Measurements from ENCODE around the gene REV3L. TPM values are rescaled to one million over a fixed set of nuclear protein-coding genes. Genes with fewer than 3 reads are reported as not detected.

Gene REV3L
- total and polyA plus RNA-seq, 2 donors (not counting 1 experiment from before 2014, with no cell fraction given), result 4.7 to 37.9 TPM

- H4K20me1 ChIP-seq (ENCODE audit: control insufficient read depth, insufficient read depth, low read length, poor library complexity, severe bottlenecking), result no peaks in the 10 kb centered on the region
- Mint-ChIP-seq H3K27me3 (no peaks in the 10 kb centered on the region), H3K4me1 (peaks cover 6% of the 10 kb centered on the region), H3K9me3 (ENCODE audit: insufficient read depth) (no peaks in the 10 kb centered on the region), H3K27ac (no peak overlapping the region), H3K4me3 (no peak overlapping the region)
- no peaks in the 10 kb centered on the region for H3K27me3 ChIP-seq (replicated peaks in 1 of 4; ENCODE audit: control extremely low read depth in 1 of 4, control insufficient read depth in 3 of 4, insufficient read depth in 4 of 4, low read length in 3 of 4)
- H3K9me3 ChIP-seq (ENCODE audit: control extremely low read depth in 1 of 3, control insufficient read depth in 2 of 3, insufficient read depth in 1 of 3, low read length in 2 of 3), result peaks cover 0 to 4% (median 0%) of the 10 kb centered on the region in 3 donors
- intact Hi-C loops (cut with micrococcal nuclease), result no loop called here
- DNase-seq (no peak), ATAC-seq (ENCODE audit: low read depth) (no peak)
- no peaks in the 10 kb centered on the region for H3K4me1 ChIP-seq (ENCODE audit: control insufficient read depth in 2 of 2, insufficient read depth in 2 of 2, low read length in 2 of 2)
- no peaks in the 10 kb centered on the region for H3K36me3 ChIP-seq (replicated peaks in 1 of 2; ENCODE audit: control extremely low read depth in 1 of 2, control insufficient read depth in 1 of 2, extremely low read depth in 1 of 2, insufficient read depth in 2 of 2, low read length in 1 of 2)
- no peak for TF ChIP-seq EZH2 (IDR thresholded peaks at IDR 0.05; ENCODE audit: borderline replicate concordance, insufficient read depth, low read depth, low read length, poor library complexity, severe bottlenecking)
- TF ChIP-seq, protein P1, sequence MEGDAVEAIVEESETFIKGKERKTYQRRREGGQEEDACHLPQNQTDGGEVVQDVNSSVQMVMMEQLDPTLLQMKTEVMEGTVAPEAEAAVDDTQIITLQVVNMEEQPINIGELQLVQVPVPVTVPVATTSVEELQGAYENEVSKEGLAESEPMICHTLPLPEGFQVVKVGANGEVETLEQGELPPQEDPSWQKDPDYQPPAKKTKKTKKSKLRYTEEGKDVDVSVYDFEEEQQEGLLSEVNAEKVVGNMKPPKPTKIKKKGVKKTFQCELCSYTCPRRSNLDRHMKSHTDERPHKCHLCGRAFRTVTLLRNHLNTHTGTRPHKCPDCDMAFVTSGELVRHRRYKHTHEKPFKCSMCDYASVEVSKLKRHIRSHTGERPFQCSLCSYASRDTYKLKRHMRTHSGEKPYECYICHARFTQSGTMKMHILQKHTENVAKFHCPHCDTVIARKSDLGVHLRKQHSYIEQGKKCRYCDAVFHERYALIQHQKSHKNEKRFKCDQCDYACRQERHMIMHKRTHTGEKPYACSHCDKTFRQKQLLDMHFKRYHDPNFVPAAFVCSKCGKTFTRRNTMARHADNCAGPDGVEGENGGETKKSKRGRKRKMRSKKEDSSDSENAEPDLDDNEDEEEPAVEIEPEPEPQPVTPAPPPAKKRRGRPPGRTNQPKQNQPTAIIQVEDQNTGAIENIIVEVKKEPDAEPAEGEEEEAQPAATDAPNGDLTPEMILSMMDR (IDR thresholded peaks at IDR 0.05), result no peak
- ChIA-PET POLR2A (interaction anchor here (0.5 kb wide), 1 partner anchor 256 kb away, joined by 4 read pairs; no protein-coding TSS in a partner anchor), CTCF (no interaction called here)
- no peak overlapping the region for H3K4me2 ChIP-seq (replicated peaks; ENCODE audit: low read depth, low read length, poor library complexity, severe bottlenecking)
- H2AFZ ChIP-seq (ENCODE audit: insufficient read depth, low read depth, low read length, poor library complexity, severe bottlenecking), result no peak overlapping the region
- no peak overlapping the region for H3K9ac ChIP-seq (ENCODE audit: low read length)
- no peak overlapping the region for H3K4me3 ChIP-seq (ENCODE audit: control extremely low read depth in 1 of 5, extremely low read depth in 1 of 5, insufficient read depth in 1 of 5, low read depth in 2 of 5, low read length in 4 of 5)
- no peaks in the 10 kb centered on the region for H3K79me2 ChIP-seq (ENCODE audit: control insufficient read depth, insufficient read depth, low read length)
- WGBS (ENCODE audit: insufficient coverage), result 100% methylated on average over 1 of the region's 5 CpGs
- H3K27ac ChIP-seq (ENCODE audit: low read length in 2 of 2), result no peak overlapping the region
Measured at GRCh38 chr6:111521497-111522270, 38.7 kb upstream of the REV3L start.

DNA sequence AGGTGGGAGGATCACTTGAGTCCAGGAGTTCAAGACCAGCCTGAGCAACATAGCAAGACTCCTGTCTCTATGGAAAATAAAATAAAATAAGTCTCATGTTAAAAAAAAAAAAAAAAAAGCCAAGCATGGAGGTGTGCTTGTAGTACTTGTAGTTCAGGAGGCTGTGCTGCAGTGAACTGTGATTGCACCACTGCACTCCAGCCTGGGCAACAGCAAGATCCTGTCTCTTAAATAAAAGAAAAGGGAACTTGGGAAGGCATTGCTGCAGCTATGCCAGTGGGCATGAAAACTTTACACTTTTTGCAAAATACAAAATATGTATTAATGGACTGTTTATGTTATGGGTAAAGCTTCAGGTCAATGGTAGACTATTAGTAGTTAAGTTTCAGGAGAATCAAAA lies 37.5 kb upstream of the REV3L start:
- Histone ChIP-seq H3K79me2 (ENCODE audit: control insufficient read depth, insufficient read depth, low read length) (no peaks in the 10 kb centered on the region), H3K4me2 (replicated peaks; ENCODE audit: low read depth, low read length, poor library complexity, severe bottlenecking) (no peak overlapping the region), H3K4me1 (ENCODE audit: control insufficient read depth in 2 of 2, insufficient read depth in 2 of 2, low read length in 2 of 2) (no peaks in the 10 kb centered on the region), H3K27me3 (replicated peaks in 1 of 4; ENCODE audit: control extremely low read depth in 1 of 4, control insufficient read depth in 3 of 4, insufficient read depth in 4 of 4, low read length in 3 of 4) (no peaks in the 10 kb centered on the region), H3K9ac (ENCODE audit: low read length) (no peak overlapping the region), H2AFZ (ENCODE audit: insufficient read depth, low read depth, low read length, poor library complexity, severe bottlenecking) (no peak overlapping the region), H3K36me3 (replicated peaks in 1 of 2; ENCODE audit: control extremely low read depth in 1 of 2, control insufficient read depth in 1 of 2, extremely low read depth in 1 of 2, insufficient read depth in 2 of 2, low read length in 1 of 2) (no peaks in the 10 kb centered on the region), H3K9me3 (ENCODE audit: control extremely low read depth in 1 of 3, control insufficient read depth in 2 of 3, insufficient read depth in 1 of 3, low read length in 2 of 3) (peaks cover 0 to 4% (median 0%) of the 10 kb centered on the region in 3 donors), H4K20me1 (ENCODE audit: control insufficient read depth, insufficient read depth, low read length, poor library complexity, severe bottlenecking) (no peaks in the 10 kb centered on the region), H3K4me3 (ENCODE audit: control extremely low read depth in 1 of 5, extremely low read depth in 1 of 5, insufficient read depth in 1 of 5, low read depth in 2 of 5, low read length in 4 of 5) (no peak overlapping the region), H3K27ac (ENCODE audit: low read length in 2 of 2) (no peak overlapping the region)
- no peaks in the 10 kb centered on the region for H3K27me3 Mint-ChIP-seq
- ChIA-PET POLR2A (interaction anchor here (0.7 kb wide), 1 partner anchor 242 kb away, joined by 5 read pairs; no protein-coding TSS in a partner anchor), CTCF (no interaction called here)
- no peaks in the 10 kb centered on the region for H3K9me3 Mint-ChIP-seq (ENCODE audit: insufficient read depth)
- no peak overlapping the region for H3K27ac Mint-ChIP-seq
- ATAC-seq (ENCODE audit: low read depth), result no peak
- intact Hi-C loops (cut with micrococcal nuclease), result no loop called here
- TF ChIP-seq, protein P1 (IDR thresholded peaks at IDR 0.05), result no peak
- no peak for TF ChIP-seq EZH2 (IDR thresholded peaks at IDR 0.05; ENCODE audit: borderline replicate concordance, insufficient read depth, low read depth, low read length, poor library complexity, severe bottlenecking)
- DNase-seq, result no peak
- H3K4me1 Mint-ChIP-seq, result peaks cover 6% of the 10 kb centered on the region
- no peak overlapping the region for H3K4me3 Mint-ChIP-seq
